Brain microvascular endothelial cell (primary cell): ENCODE results near the gene TACR2.

ENCODE experiments used
- DNase-seq: peaks from one replicate; pipeline ENCODE4 v3.0.0-alpha.2; 2020
- H3K27ac ChIP-seq: fragments of 250-450 bp; sonication (Bioruptor Pico); 2 replicates; pipeline ENCODE4 v1.5.1; 2020; ENCODE audit warnings: mild to moderate bottlenecking, moderate library complexity
- H3K27me3 ChIP-seq: fragments of 250-450 bp; sonication (Bioruptor Pico); replicated peaks from 2 replicates; pipeline ENCODE4 v1.5.1; 2020; ENCODE audit warnings: mild to moderate bottlenecking
- H3K36me3 ChIP-seq: fragments of 250-450 bp; sonication (Bioruptor Pico); replicated peaks from 2 replicates; pipeline ENCODE4 v1.5.1; 2020; ENCODE audit warnings: mild to moderate bottlenecking
- H3K4me3 ChIP-seq: 2 replicates; pipeline ENCODE4 v1.5.1; 2011; ENCODE audit warnings: low read depth, mild to moderate bottlenecking, control low read depth, low read length, moderate library complexity
- in situ Hi-C: cut with HindIII; loops from 2 replicates; pipeline ENCODE4 v1.10.0; 2017; ENCODE audit warnings: low sequenced_read_pairs, low pct_ligation_motif_present
- TF ChIP-seq, protein P1 (sequence below): IDR thresholded peaks from 2 replicates; pipeline ENCODE4 v1.5.1; 2011; ENCODE audit warnings: low read depth, mild to moderate bottlenecking, moderate library complexity, low read length, control low read depth, inconsistent platforms; ENCODE audit errors: missing control alignments

The TACR2 gene

DNA sequence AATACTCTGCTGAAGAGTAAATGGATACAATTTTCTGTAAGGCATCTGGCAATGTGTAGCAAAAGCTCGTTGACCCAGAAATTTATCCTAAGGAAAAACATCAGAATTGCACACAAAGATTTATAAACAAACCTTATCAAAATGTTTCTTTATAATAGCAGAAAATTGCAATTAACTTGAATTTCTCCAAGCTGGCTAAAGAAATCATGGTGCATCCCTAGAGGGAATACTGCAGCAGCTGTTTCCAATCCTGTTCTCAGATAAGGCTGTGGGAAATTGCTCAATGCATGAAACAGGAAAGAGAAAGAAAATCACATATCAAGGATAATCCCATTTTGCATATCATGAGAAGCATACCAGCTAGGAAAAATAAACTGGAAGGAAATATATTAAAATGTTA, 18.7 kb downstream of the TACR2 start:
- Histone ChIP-seq H3K27me3 (no peaks in the 10 kb centered on the region), H3K4me3 (no peak overlapping the region), H3K27ac (no peak overlapping the region), H3K36me3 (peaks cover 27% of the 10 kb centered on the region)
- TF ChIP-seq, protein P1, sequence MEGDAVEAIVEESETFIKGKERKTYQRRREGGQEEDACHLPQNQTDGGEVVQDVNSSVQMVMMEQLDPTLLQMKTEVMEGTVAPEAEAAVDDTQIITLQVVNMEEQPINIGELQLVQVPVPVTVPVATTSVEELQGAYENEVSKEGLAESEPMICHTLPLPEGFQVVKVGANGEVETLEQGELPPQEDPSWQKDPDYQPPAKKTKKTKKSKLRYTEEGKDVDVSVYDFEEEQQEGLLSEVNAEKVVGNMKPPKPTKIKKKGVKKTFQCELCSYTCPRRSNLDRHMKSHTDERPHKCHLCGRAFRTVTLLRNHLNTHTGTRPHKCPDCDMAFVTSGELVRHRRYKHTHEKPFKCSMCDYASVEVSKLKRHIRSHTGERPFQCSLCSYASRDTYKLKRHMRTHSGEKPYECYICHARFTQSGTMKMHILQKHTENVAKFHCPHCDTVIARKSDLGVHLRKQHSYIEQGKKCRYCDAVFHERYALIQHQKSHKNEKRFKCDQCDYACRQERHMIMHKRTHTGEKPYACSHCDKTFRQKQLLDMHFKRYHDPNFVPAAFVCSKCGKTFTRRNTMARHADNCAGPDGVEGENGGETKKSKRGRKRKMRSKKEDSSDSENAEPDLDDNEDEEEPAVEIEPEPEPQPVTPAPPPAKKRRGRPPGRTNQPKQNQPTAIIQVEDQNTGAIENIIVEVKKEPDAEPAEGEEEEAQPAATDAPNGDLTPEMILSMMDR, result no peak
- in situ Hi-C loops, result loop anchor here (25.0 kb wide), 1 partner anchor 161 kb away; no protein-coding TSS in a partner anchor
- DNase-seq, result no peak

DNA sequence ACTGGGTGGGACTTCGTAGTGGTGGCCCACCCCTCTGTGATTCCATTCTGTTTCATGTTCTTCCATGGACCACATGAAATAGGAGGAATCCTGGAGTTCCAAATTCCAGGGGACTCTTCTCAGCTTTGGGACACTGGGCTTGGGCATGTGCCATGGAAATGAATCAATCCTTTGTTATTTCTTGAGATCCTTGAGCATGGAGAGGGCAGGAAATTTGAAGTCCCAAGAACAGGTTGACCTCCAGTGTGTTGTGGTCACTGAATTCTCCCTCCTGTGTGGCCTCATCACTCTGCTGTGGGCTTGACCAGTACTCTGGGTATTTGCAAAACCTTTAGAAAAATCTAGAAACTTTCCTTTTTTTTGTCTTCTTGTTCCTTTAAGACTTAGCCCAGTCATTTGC, 22.7 kb downstream of the TACR2 start:
- Histone ChIP-seq H3K27ac (no peak overlapping the region), H3K36me3 (peaks cover 24% of the 10 kb centered on the region), H3K27me3 (no peaks in the 10 kb centered on the region), H3K4me3 (no peak overlapping the region)
- in situ Hi-C loops, result loop anchor here (25.0 kb wide), 1 partner anchor 157 kb away; no protein-coding TSS in a partner anchor
- TF ChIP-seq, protein P1, result no peak
- no peak for DNase-seq

DNA sequence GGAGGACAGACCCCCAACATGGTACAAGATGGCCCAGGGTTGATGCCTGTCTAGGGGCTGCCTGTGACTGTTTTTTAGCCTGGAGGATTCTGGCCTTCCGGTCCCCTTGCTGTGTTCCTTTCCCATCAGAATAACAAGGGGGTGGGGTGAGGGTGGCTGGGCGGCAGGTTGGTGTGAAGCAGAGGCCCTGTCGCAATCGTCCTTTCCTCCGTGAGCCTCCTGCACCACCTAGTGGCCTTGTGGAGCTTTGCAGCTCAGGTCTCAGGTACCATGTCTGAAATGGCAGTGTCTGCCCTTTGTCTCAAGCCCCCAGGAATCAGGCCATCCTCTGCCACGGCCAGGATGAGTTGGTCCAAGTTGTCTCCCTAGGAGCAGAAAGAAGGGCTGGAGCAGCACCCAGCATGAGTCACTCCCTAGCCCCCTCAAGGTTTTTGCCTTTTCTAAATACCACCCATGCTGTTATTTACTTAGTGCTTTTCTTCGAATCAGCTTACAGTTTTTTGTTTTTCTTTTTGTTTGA, 24.2 kb downstream of the TACR2 start:
- peaks cover 32% of the 10 kb centered on the region for H3K36me3 ChIP-seq
- H3K27ac ChIP-seq, result no peak overlapping the region
- peak; percentile 64 for DNase-seq

DNA sequence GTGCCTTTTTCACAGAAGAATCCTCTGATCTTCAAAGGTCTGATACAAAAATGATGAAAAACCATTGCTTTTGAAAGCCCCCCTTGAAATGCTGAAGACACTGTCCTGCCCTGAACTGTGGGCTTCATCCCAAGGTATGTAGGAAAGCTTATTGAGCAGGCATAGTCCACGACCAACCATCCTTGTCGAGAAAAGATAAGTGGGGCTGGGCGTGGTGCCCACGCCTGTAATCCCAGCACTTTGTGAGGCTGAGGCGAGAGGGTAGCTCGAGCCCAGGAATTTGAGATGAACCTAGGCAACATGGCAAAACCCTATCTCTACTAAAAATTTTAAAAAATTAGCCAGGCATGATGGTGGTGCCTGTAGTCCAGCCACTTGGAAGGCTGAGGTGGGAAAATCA, 25.6 kb downstream of the TACR2 start:
- no peak overlapping the region for H3K4me3 ChIP-seq
- TF ChIP-seq, protein P1, result no peak
- in situ Hi-C loops, result loop anchor here (25.0 kb wide), 1 partner anchor 154 kb away; no protein-coding TSS in a partner anchor
- no peak overlapping the region for H3K27ac ChIP-seq
- no peaks in the 10 kb centered on the region for H3K27me3 ChIP-seq
- H3K36me3 ChIP-seq, result peaks cover 40% of the 10 kb centered on the region
- DNase-seq, result no peak

More for the DNA sequence above, 24.2 kb downstream of the TACR2 start:
- Histone ChIP-seq H3K4me3 (no peak overlapping the region), H3K27me3 (no peaks in the 10 kb centered on the region)
- TF ChIP-seq, protein P1, result peak; percentile 98
- in situ Hi-C loops, result loop anchor here (25.0 kb wide), 1 partner anchor 155 kb away; no protein-coding TSS in a partner anchor

DNA sequence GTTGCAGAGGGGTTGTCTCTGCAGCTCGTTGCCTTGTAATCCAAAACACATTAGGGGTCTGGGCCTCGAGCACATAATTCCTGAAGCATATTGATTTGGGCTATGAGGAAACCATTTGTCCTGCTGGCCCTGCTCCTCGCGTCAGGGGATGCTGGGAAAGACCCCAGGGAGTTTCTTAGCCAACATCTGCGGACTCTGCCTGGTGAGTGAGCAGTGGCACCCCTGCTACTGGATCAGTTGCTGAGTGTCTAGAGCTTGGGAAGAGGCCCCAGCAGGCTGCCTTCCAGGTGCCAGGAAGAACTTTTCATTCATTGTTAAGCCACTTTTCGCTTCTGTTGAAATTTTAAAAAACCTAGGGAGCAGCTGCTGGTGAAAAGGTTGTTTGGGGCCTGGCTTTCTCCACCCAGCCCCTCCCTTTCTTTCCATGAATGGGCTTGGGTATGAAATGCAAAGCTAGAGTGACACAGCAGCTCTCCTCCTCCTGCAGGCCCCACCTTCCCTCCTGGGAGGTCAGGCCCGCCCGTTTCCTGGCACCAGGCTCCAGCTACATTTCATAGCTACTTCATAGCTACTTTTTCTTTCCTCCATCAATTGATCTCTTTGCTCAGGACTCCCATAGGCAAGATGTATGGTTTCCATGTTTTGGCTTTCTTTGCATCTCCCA, 26.8 kb downstream of the TACR2 start:
- no peaks in the 10 kb centered on the region for H3K27me3 ChIP-seq
- H3K36me3 ChIP-seq, result peaks cover 47% of the 10 kb centered on the region
- no peak overlapping the region for H3K4me3 ChIP-seq
- no peak for DNase-seq
- H3K27ac ChIP-seq, result no peak overlapping the region
- TF ChIP-seq, protein P1, result no peak
- in situ Hi-C loops, result loop anchor here (25.0 kb wide), 1 partner anchor 153 kb away; no protein-coding TSS in a partner anchor
